Germinal center (tissue), 1 donor: ENCODE measurements around the gene SLC35F6.

Experiments used
- DNase-seq: peaks from one replicate; pipeline ENCODE4 v3.0.0; 2012; ENCODE audit warnings: mixed read lengths, low spot score

Gene SLC35F6, protein sequence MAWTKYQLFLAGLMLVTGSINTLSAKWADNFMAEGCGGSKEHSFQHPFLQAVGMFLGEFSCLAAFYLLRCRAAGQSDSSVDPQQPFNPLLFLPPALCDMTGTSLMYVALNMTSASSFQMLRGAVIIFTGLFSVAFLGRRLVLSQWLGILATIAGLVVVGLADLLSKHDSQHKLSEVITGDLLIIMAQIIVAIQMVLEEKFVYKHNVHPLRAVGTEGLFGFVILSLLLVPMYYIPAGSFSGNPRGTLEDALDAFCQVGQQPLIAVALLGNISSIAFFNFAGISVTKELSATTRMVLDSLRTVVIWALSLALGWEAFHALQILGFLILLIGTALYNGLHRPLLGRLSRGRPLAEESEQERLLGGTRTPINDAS

DNA sequence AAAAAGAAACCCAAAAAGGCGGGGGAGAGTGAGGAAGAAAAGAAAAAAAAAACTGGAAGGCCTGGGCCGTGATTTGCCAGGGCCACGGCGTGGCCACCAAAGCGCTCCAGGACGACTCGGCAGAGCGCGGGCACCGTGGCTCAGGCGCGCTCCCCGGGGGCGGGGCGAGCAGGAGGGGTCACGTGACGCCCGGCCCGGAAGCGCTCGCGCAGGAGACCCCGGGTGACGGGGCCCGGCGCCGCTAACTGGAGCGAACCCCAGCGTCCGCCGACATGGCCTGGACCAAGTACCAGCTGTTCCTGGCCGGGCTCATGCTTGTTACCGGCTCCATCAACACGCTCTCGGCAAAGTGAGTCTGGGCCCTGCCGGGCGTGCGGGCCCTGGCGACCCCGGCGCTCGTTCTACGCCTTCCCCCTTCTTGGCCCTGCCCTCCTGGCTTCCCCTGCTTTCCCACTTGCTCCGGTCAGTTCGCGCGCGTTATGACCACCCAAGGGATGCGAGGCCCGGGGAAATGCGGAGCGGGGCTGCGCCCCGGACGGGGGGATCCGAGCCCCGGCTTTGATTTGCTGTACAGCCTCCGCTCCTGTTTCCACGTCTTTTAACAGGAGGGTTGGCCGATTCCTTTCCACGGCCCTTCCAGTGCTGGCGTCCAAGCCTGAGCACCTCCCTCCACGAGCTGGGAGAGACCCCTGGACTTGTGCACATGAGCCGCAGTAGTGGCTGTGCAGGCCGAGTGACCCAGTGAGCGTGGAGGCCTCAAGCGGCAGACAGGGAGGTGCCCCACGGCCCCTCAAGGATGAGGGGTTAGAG is at the start of gene SLC35F6:
Gene SLC35F6 (plus strand): TSS at position 207 of the 810 bp plus-strand sequence. CDS start 66 bp downstream, at position 273.
- DNase-seq, result peak; percentile 91

DNA sequence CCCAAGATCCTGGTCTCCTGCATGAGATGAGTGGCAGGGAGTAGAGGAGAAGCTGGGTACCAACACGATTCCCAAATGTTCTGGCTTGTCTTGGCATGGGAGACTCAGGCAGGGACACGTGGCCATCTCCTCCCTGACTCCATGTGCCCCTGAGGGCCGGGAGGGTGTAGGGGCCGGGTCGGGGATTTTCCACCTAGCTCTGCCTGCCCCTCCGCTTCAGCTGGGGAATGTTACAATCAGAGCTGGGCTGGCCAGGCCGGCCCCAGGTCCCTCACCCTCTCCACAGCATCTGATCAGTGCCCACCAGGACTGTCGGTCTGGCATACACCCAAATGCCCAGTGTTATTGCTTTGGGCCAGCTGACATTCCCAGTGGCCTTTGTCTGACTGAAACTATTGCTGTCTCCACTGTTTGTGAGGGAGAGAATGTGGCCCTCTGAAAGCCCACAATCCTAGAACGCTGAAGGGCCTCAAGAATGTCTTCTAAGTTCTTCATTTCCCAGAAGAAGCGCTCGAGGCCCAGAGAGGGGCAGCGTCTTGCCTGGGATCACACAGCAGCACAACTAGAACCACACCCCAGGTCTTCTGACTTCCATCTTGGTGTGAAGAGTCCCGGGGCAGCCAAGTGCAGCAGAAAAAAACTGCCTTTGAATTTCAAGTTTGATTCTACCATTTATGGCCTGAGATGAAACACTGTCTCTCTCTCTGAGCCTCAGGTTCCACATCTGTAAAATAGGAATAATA is 48.4 kb upstream of the SLC35F6 start:
- no peak for DNase-seq

DNA sequence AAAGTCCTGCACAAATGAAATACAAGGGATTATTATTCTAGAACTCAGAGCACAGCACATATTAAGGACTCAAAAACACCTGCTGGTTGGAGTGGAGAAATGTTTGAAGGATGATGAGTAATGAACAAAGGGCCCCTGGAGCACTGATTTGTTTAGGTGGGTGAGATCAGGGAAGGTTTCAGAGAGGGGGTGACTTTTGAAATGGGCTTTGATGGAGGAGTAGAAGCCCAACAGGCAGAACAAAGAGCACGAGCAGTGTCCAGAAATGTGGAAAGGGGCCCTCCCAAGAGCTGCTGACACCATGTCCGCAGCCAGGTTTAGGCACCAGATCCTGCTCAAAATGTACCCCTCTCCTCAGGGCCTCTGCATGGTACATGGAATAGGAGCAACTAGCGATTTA is 47.7 kb upstream of the SLC35F6 start:
- DNase-seq, result no peak

DNA sequence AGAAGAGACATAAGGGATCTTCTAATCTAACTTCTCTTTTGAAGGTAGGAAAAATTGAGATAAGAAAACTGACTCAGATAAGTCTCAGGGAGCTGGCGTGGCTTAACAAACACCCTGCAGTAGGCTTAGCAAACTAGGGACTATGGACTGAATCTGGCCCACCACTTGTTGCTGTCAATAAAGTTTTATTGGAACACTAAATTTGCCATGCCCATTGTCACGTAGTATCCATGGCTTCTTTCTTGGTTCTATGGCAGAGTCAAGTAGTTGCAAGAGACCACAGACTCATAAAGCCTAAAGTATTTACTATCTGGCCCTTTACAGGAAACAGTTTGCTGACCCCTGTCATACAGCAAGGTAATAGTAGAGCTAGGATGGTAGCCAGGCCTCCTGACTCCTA is 47.3 kb upstream of the SLC35F6 start:
- DNase-seq, result no peak

DNA sequence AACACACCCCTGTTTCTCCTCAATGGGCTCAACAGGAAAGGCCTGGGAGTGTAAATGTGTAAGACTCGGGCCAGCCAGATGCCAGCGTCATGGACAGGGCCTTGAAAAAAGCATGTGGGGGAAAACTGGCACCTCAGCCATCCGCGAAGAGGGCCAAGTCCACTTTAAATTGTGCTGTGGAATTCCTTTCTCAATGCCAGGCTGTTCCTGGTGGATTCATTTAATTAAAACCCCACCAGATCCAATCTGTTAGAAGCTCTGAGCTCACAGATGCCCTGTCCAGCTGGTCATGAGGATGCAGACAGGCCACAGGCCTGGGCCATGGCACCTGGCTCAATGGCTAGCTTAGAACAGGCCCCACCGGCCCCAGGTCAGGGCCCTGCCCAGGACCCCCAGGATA is 46.7 kb upstream of the SLC35F6 start:
- DNase-seq, result no peak

DNA sequence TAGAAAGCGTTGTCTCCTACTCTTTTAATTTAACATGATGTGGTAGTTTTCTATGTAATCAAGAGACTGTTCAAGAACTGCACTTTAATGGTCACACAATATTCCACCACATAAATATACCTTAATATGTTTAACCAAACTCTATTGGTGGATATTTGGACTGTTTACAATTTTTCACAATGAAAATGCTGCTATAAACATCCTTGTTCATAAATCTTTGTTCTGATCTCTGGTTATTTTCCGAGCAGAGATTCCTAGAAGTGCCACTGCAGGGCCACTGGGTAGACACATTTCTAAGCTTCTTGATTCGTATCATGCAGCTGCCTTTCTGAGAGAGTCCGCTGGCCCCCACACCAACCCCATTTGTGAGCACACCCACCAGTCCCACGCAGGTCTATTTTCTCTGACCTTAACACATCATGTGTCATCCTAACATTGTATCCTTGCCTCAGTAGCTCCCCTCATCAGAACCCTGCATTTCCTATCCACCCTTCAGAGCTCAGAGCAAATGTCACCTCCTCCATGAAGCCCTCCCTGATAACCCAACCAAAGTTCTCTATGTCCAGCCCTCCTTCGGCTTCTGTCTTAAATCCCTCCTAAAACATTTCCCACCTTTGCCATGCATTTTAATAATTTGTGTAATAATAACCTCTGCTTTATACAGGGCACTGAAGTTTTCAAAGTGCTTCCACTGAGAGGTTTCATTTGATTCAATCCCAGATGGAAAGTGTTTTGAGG is 45.0 kb upstream of the SLC35F6 start:
- DNase-seq, result no peak

DNA sequence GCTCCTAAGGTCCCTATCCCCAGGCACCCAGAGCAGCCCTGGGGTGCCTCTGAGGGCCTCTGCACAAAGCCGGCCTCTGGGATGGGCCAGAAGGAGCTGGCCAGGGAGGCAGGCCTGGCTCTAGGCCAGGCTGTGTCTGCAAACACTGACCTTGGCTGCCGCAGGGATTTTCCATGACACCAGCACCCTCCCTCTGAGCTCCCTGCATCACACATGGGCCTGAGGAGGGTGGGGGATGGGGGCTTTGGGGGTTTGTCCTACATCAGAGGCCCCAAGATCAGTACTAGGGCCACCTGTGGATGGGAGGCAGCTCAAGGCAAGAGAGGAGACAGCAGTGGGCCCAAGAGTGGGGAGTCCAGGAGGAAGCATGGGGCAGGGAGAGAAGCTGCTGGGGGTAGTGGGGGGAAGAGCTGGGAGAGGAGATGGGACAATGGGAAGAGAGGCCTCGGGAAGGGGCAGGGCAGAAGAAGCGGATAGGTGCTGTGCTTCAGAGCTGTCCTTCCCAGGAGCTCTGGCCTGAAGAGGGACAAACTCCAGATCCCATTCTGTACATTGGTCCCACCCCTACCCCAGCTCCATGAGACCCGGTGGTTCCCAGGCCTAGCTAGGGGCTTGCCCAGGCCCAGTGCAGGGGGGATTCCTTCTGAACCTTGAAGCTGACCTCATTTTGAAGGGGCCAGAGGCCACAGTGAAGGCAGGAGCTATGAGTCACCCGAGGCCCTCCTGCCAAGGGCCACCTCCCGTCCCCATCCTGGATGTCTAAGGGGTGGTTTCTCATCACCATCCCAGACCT is 43.6 kb upstream of the SLC35F6 start:
- no peak for DNase-seq

DNA sequence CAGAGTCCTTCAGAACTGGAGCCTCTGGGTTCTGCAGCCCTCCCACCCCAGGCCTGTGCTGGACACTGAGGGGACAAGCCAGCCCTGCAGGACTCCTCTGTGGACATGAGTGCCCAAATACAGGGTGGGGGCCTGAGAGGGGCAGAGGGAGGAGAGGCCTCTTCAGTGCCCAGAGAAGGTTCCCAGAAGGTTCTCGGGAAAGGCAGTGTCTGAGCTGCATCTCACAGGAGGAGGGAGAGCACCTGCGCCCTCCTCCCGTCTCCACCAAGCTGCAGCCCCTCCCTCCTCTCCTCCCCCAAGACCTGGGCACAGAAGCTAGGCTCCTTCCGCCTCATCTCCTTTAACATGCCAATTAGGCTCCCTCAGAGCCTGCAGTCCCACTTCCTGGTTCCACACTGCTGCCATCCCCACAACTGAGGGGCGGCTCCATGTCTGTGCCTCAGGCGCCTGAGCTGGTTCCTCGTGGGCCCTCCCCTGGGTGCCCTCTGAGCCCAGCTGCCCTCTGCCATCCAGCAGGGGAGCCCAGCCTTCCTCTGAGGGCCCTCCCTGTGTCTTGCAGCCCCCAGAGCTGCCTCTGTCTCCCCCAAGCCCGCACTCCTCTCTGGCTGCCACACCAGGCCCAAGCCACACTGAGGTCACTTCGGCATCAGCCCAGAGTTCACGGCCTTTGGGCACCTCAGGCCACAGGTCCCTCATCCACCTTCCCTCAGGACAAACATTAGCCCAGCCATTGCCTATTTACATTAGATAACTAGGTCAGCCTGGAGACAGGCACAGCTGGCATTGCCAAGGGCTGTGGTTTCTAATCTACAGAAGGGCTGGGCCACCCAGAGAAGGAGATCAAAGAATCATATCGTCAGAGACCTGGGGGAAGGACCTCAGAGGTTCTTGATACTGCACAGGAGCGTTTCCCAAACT is 42.7 kb upstream of the SLC35F6 start:
- no peak for DNase-seq

DNA sequence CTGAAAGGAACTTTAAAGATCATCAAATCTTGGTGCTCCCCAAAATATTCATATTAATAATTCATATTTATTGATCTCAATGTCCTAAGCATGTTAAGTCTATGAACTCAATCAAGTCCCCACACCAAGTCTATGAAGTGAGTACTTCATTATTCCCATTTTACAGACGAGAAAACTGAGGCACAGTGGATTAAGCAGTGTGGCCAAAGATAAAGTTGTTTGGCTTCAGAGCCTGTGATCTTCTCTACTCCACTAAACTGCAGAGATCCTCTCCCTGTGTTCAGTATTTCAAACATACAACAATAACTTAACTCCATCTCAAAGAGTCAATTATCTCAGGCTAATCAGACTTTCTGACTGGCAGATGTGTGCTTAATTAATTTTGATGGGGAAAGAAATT is 41.8 kb upstream of the SLC35F6 start:
- DNase-seq, result no peak

DNA sequence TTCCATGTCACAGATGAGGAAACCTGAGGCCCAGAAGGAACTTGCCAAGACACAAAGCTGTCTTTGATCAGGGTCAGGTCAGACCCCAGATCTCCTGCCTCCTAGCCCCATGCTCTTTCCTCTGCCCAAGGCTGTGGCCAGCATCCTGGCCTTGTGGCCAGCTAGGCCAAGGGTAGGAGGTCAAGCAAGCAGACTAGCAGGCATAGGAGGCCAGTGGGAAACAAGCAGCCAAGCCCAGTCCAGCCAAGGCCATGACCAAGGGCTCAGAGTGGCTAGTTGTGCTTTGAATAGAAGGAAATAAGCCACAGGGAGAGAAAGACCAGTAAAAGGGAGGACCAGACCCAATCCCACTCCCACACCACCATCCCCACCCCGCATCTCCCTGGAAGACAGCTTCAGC is 41.2 kb upstream of the SLC35F6 start:
- no peak for DNase-seq

DNA sequence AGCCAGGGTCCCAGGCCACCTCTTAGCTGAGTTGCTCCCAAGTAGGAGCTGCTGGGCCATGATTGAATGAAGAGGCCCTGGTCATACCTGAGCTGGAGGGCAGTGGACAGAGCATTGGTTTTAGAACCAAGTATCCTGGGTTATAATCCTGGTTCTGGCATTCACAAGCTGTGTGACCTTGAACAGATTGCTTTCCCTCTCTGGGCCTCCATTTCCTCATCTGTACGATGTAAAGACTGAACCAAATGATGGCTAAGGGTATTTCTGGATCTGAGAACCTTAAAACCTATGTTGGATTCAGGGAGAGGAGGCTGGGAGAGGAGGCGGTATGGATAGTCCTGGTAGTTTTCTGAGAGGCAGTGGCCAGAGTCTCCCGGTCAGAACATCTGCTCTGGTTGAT is 40.6 kb upstream of the SLC35F6 start:
- DNase-seq, result no peak

DNA sequence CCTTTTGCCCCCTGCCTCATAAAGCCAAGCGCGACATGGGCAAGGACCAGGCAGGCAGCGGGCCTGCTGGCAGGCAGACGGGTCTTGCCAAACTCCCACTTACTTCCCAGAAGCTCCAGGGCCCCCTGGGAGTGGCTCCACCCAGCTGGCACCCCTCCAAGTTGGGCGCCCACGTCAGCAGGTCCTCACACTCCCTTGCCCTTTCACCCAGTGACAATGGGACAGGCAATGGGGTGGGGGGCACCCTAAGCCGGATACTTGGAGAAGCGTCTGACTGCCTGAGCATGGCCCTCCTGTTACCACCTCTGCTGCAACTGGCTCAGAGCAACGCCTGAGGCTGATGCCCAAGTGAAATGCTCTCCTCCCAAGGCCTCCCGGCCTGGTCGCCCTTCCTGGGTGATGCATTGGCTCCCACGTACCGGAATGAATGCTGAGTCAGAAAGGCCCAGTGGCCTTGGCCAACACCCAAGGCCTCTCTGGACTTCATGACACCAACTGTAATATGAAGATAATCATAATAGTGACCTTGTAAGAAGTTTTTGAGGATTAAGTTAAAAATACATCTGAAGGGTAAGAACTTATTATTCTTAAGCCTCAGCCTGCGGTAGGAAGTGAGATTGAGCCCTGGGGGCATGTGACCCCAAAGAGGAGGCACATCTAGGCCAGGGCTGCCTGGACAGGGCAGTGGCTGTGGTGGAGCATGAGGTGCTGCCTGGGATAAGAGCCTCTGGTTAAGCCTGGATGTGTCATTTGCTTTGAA is 39.9 kb upstream of the SLC35F6 start:
- DNase-seq, result no peak

DNA sequence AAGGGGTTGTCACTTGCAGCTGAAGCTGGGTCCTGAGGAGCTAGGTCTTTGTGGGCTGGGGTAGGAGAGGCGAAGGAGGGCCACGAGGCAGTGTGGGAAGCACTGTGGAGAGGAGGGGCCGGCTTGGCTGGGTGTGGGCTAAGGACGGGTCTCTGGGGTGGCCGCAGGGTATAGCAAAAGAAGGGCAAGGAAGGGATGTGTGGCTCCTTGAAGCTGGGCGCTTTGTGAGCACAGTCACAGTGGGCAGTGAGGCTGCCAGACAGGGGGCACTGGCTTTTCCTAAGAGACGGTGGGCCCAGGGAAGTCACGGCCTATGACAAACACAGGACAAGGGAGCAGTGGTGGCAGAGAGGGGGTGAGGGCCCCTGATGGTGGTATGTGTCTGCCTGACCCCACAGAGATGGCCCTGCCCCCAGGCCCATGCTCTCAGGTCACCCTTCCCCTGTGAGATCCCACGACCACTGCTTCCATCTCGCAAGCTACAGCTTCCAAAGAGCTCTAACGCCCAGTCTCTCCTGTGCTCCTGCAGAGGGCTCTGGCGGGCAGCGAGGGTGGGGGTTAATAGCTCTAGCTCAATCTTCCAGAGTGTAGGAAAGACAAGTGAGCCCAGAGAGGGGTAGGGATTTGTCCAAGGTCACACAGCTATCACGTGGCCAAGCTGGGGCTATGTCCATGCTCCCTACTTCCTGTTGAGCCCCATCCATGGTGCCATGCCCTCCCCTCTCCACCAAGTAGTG is 39.1 kb upstream of the SLC35F6 start:
- DNase-seq, result no peak

DNA sequence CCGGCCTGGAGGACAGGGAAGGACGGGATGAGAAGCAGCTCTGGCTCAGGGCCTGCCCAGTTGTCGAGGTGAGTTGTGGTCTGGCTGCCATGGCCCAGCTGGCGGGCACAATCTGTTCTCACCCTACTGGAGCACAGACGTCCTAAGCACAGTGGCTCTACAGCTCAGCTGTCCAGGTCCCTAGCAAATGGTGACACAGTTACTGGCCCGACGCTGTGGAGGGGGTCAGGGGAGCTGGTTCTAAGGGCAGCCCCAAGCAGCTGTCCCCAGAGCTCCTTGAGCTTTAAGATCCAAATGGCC is 38.6 kb upstream of the SLC35F6 start:
- no peak for DNase-seq

DNA sequence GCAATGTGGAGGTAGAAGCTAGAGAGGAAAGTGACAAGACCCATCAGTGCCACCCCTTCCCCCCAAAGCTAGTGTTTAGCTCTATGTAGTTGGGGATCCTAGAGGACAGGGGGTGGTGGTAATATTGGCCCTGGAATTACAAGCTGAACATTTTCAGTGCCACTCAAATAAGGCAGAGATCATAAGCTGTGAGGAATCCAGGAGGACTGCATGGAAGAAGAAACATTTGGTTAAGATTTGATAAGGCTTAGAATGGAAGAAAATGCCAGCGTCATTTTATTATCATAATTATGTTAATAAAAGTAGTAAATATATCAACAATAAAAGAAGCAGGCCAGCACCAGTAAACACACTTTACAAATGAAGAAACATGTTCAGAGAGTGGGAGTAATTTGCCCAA is 37.9 kb upstream of the SLC35F6 start:
- DNase-seq, result no peak

DNA sequence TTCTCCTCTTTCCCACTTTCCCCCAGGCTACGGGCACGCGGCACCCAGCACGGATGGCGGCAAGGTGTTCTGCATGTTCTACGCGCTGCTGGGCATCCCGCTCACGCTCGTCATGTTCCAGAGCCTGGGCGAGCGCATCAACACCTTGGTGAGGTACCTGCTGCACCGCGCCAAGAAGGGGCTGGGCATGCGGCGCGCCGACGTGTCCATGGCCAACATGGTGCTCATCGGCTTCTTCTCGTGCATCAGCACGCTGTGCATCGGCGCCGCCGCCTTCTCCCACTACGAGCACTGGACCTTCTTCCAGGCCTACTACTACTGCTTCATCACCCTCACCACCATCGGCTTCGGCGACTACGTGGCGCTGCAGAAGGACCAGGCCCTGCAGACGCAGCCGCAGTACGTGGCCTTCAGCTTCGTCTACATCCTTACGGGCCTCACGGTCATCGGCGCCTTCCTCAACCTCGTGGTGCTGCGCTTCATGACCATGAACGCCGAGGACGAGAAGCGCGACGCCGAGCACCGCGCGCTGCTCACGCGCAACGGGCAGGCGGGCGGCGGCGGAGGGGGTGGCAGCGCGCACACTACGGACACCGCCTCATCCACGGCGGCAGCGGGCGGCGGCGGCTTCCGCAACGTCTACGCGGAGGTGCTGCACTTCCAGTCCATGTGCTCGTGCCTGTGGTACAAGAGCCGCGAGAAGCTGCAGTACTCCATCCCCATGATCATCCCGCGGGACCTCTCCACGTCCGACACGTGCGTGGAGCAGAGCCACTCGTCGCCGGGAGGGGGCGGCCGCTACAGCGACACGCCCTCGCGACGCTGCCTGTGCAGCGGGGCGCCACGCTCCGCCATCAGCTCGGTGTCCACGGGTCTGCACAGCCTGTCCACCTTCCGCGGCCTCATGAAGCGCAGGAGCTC is 36.2 kb upstream of the SLC35F6 start:
- DNase-seq, result peak; percentile 17

DNA sequence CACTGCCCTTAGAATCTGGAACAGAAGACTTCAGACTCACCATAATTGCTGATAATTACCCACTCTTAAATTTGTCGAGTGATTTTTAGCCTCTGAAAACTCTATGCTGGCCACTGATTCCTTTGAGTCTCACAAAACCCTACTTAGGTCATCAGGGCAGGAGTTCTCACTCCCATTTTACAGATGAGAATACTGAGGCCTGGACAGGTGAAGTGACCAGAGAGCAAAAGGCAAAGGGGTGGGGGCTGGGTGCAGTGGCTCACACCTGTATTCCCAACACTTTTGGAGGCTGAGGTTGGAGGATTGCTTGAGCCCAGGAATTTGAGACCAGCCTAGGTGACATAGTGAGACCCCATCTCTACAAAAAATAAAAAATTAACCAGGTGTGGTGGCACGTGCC is 34.8 kb upstream of the SLC35F6 start:
- no peak for DNase-seq
